Suppressor macrophage (primary cell): Measurements from ENCODE around the gene HMX1.

ENCODE experiments used
- DNase-seq, 4 experiments: peaks; one replicate each; pipeline ENCODE4 v3.0.0-alpha.2; 2020 to 2022

HMX1 gene

DNA sequence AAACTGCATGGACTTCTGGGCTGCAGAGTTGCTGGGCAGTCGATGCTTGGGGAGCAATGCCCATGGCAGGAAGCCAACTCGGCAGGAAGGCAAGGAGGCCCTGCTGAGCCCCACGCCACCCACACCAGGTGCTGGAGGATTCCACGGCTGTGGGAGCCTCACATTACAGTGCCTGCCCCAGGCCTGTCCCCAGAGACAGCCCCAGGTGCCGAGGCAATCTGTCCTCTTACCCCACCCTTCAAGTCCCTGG lies 53.9 kb downstream of the HMX1 start:
- no peak for DNase-seq

- no peak for DNase-seq
Measured at GRCh38 chr4:8817096-8817812, 54.4 kb downstream of the HMX1 start.
